Esophagus muscularis mucosa (tissue), 3 donors: Measurements from ENCODE around the gene ELK4.

Experiments
- CTCF ChIP-seq, 3 experiments: fragments of 200-600 bp in 2 of 3; fragments of 450-650 bp in 1 of 3; sonication (generic) in 2 of 3; IDR thresholded peaks; one replicate each; pipeline ENCODE4 v1.5.1; 2017 to 2019; ENCODE audit warnings: antibody characterized with exemption in 3 of 3, mild to moderate bottlenecking in 2 of 3, moderate library complexity in 1 of 3
- POLR2A ChIP-seq: fragments of 450-650 bp; IDR thresholded peaks from one replicate; pipeline ENCODE4 v1.6.1; 2017; ENCODE audit warnings: antibody characterized with exemption, moderate library complexity, mild to moderate bottlenecking, low read depth
- POLR2AphosphoS5 ChIP-seq, 2 donors: sonication (generic); formaldehyde crosslinking; IDR thresholded peaks; one replicate each; pipeline ENCODE4 v1.6.1; 2017; ENCODE audit warnings: antibody characterized with exemption in 2 of 2

- TF ChIP-seq CTCF (IDR thresholded peaks at IDR 0.05) (no peak), POLR2A (no peak), POLR2AphosphoS5 (IDR thresholded peaks at IDR 0.05) (no peak)
Observed at GRCh38 chr1:205677167-205677566, 45.4 kb upstream of the ELK4 start.
